ENCODE measurements around the gene KYAT1.

Gene KYAT1

DNA sequence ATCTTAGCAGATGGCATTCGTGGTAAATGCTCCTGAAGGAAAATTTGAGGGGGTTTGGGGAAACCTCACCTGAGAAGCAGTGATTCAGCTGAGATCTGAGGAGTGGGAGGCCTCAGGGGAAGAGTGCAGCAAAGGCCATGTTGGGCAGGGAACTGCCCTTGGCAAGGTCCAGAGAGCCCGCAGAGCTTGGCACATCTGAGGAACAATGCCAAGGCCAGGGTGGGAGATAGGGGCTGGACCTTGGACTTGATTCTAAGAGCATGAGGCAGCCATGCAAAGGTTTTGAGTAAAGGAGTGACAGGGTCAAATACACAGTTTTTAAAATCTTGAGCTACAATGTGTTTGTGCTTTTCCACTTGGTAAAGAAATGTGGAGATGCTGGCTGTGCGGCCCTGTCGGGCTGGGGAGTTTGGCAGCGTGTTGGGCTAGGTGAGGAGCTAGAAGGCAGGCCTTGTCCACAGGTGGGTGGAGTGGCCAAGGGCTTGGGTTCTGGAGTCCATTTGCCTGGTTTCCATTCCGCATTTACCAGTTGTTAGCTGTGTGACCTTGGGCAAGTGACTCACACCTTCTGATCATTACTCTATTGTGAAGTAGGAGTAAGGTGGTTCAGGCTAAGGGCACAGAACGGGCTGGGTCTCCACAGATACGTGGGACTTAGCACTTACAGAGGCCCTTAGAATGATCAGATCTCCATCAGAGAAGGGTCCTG is 88.6 kb downstream of the KYAT1 start:
- DNase-seq (ENCODE audit: extremely low read depth, insufficient read length) = no peak
- Histone ChIP-seq H3K36me3 (ENCODE audit: control insufficient read depth, insufficient read depth, low read length) (peaks cover 30% of the 10 kb centered on the region), H3K4me3 (replicated peaks; ENCODE audit: low read depth, low read length) (no peak overlapping the region), H3K27me3 (replicated peaks; ENCODE audit: control insufficient read depth, insufficient read depth, low read length) (no peaks in the 10 kb centered on the region)
- TF ChIP-seq, protein P1, sequence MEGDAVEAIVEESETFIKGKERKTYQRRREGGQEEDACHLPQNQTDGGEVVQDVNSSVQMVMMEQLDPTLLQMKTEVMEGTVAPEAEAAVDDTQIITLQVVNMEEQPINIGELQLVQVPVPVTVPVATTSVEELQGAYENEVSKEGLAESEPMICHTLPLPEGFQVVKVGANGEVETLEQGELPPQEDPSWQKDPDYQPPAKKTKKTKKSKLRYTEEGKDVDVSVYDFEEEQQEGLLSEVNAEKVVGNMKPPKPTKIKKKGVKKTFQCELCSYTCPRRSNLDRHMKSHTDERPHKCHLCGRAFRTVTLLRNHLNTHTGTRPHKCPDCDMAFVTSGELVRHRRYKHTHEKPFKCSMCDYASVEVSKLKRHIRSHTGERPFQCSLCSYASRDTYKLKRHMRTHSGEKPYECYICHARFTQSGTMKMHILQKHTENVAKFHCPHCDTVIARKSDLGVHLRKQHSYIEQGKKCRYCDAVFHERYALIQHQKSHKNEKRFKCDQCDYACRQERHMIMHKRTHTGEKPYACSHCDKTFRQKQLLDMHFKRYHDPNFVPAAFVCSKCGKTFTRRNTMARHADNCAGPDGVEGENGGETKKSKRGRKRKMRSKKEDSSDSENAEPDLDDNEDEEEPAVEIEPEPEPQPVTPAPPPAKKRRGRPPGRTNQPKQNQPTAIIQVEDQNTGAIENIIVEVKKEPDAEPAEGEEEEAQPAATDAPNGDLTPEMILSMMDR (IDR thresholded peaks at IDR 0.05; ENCODE audit: insufficient read depth, low read length, poor library complexity, severe bottlenecking) = no peak

DNA sequence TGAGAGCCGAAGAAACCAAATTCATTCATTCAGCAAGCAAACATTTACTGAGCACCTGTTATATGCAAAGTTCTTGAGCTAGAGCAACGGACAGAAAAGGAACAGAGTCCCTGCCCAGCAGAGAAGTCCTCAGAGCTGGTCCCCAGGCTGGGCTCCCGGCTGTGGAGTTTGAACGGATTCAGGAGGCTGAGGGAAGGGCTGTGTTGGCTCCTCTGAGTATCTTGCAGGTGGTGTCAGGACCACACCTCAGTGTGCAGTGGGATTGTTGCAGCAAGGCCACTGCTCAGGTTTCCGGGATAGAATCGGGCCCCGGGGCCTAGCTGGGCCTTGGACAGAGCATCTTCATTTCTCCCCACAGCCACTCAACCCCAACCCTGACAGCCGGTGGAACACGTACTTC is 89.6 kb downstream of the KYAT1 start:
- H3K36me3 ChIP-seq (ENCODE audit: control insufficient read depth, insufficient read depth, low read length) = peaks cover 28% of the 10 kb centered on the region
- H3K27me3 ChIP-seq (replicated peaks; ENCODE audit: control insufficient read depth, insufficient read depth, low read length) = no peaks in the 10 kb centered on the region
- TF ChIP-seq, protein P1 (IDR thresholded peaks at IDR 0.05; ENCODE audit: insufficient read depth, low read length, poor library complexity, severe bottlenecking) = no peak

GRCh38 chr9:128790536-128790935 is 91.2 kb downstream of the KYAT1 start:
- no peak overlapping the region for H3K4me3 ChIP-seq (replicated peaks; ENCODE audit: low read depth, low read length)
- H3K27me3 ChIP-seq (replicated peaks; ENCODE audit: control insufficient read depth, insufficient read depth, low read length) = no peaks in the 10 kb centered on the region
- DNase-seq (ENCODE audit: extremely low read depth, insufficient read length) = no peak
- peaks cover 28% of the 10 kb centered on the region for H3K36me3 ChIP-seq (ENCODE audit: control insufficient read depth, insufficient read depth, low read length)
- TF ChIP-seq, protein P1 (IDR thresholded peaks at IDR 0.05; ENCODE audit: insufficient read depth, low read length, poor library complexity, severe bottlenecking) = no peak

More for the DNA sequence above, 89.6 kb downstream of the KYAT1 start:
- no peak overlapping the region for H3K4me3 ChIP-seq (replicated peaks; ENCODE audit: low read depth, low read length)
- no peak for DNase-seq (ENCODE audit: extremely low read depth, insufficient read length)

GRCh38 chr9:128788445-128788844 is 93.3 kb downstream of the KYAT1 start:
- Histone ChIP-seq H3K36me3 (ENCODE audit: control insufficient read depth, insufficient read depth, low read length) (peaks cover 22% of the 10 kb centered on the region), H3K4me3 (replicated peaks; ENCODE audit: low read depth, low read length) (peak overlapping the region; percentile 100), H3K27me3 (replicated peaks; ENCODE audit: control insufficient read depth, insufficient read depth, low read length) (no peaks in the 10 kb centered on the region)
- DNase-seq (ENCODE audit: extremely low read depth, insufficient read length) = no peak
- TF ChIP-seq, protein P1 (IDR thresholded peaks at IDR 0.05; ENCODE audit: insufficient read depth, low read length, poor library complexity, severe bottlenecking) = no peak

DNA sequence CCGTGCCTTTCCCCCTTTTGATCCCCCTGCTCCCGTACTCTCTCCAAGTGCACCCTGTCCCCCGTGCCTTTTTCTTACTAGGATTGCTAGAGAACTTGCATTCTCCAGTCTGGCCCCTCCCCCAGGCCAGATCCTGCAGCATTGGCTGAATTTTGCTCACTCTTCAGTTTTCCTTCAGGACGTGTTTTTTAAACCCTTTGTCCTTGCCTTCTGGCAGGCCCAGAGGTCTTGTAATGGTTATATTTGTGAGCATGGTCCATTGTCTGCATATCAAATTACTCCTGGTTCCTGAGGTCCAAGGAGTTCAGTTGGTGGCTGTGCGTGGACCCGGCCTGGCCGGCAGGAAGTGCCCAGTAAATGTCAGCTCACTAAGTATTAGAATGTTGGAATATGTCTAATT is 94.1 kb downstream of the KYAT1 start:
- H3K4me3 ChIP-seq (replicated peaks; ENCODE audit: low read depth, low read length) = peak overlapping the region; percentile 100
- TF ChIP-seq, protein P1 (IDR thresholded peaks at IDR 0.05; ENCODE audit: insufficient read depth, low read length, poor library complexity, severe bottlenecking) = no peak
- H3K36me3 ChIP-seq (ENCODE audit: control insufficient read depth, insufficient read depth, low read length) = peaks cover 14% of the 10 kb centered on the region
- DNase-seq (ENCODE audit: extremely low read depth, insufficient read length) = no peak
- H3K27me3 ChIP-seq (replicated peaks; ENCODE audit: control insufficient read depth, insufficient read depth, low read length) = no peaks in the 10 kb centered on the region
